HG03342 (cell line): Measurements from ENCODE around the gene EXTL2.
A peak's percentile ranks its signal among the peaks of the same experiment; 100 is the strongest.
"Not testable (repeated sequence)": the region's sequence is repeated elsewhere in the genome, so short reads cannot be mapped to it uniquely, and the experiment has no call there.

ENCODE experiments used
- ATAC-seq: cut with Tn5 transposase; IDR thresholded peaks from one replicate; pipeline ENCODE4 v1.9.1; 2021; ENCODE audit warnings: mild to moderate bottlenecking, moderate library complexity; ENCODE audit not compliant: unreplicated experiment

The EXTL2 gene

GRCh38 chr1:100894603-100895539, at the start of gene EXTL2:
TSS of gene EXTL2 (minus strand) at chr1:100894842. CDS start at chr1:100888757, 6,085 bp downstream.
- ATAC-seq: peak; percentile 39

- ATAC-seq: no peak
Observed at GRCh38 chr1:100943533-100943932, 48.9 kb upstream of the EXTL2 start.

- no peak for ATAC-seq
Observed at GRCh38 chr1:100942304-100943046, 47.8 kb upstream of the EXTL2 start.

- ATAC-seq: no peak
Observed at GRCh38 chr1:100941580-100942216, 47.1 kb upstream of the EXTL2 start.

GRCh38 chr1:100941098-100941527, 46.5 kb upstream of the EXTL2 start:
- no peak for ATAC-seq

GRCh38 chr1:100936194-100936967, 41.7 kb upstream of the EXTL2 start:
- ATAC-seq: no peak

GRCh38 chr1:100933555-100933954, 38.9 kb upstream of the EXTL2 start:
- ATAC-seq: not testable (repeated sequence)

GRCh38 chr1:100931716-100932115, 37.1 kb upstream of the EXTL2 start:
- no peak for ATAC-seq

GRCh38 chr1:100930494-100930893, 35.9 kb upstream of the EXTL2 start:
- ATAC-seq: no peak

GRCh38 chr1:100928128-100928527, 33.5 kb upstream of the EXTL2 start:
- ATAC-seq: no peak

GRCh38 chr1:100927276-100927675, 32.6 kb upstream of the EXTL2 start:
- ATAC-seq: no peak

- ATAC-seq: no peak
Observed at GRCh38 chr1:100926240-100926639, 31.6 kb upstream of the EXTL2 start.

- ATAC-seq: no peak
Observed at GRCh38 chr1:100924991-100925390, 30.3 kb upstream of the EXTL2 start.

GRCh38 chr1:100924212-100924611, 29.6 kb upstream of the EXTL2 start:
- no peak for ATAC-seq

GRCh38 chr1:100921110-100921706, 26.6 kb upstream of the EXTL2 start:
- no peak for ATAC-seq

- ATAC-seq: no peak
Observed at GRCh38 chr1:100912019-100912418, 17.4 kb upstream of the EXTL2 start.

- ATAC-seq: no peak
Observed at GRCh38 chr1:100909018-100909417, 14.4 kb upstream of the EXTL2 start.

GRCh38 chr1:100907887-100908286, 13.2 kb upstream of the EXTL2 start:
- ATAC-seq: no peak

GRCh38 chr1:100905181-100905580, 10.5 kb upstream of the EXTL2 start:
- ATAC-seq: no peak

GRCh38 chr1:100904528-100904927, 9.9 kb upstream of the EXTL2 start:
- ATAC-seq: no peak
